Mesendoderm (in vitro differentiated cells): ENCODE measurements around the gene MAN2A2.

Experiments used
- DNase-seq: peaks from one replicate; pipeline ENCODE4 v3.0.0; 2013
- H2AK5ac ChIP-seq: 2 replicates; pipeline ENCODE4 v1.6.1; 2013; ENCODE audit warnings: low read length, inconsistent platforms
- H2BK120ac ChIP-seq: 2 replicates; pipeline ENCODE4 v1.6.1; 2013; ENCODE audit warnings: low read depth, mild to moderate bottlenecking, low read length, moderate library complexity, mixed read lengths
- H2BK15ac ChIP-seq: replicated peaks from 2 replicates; pipeline ENCODE4 v1.6.1; 2013; ENCODE audit warnings: low read depth, mild to moderate bottlenecking, moderate library complexity
- H2BK5ac ChIP-seq: 2 replicates; pipeline ENCODE4 v1.6.1; 2013; ENCODE audit warnings: low read length, inconsistent platforms
- H3K18ac ChIP-seq: 2 replicates; pipeline ENCODE4 v1.6.1; 2013; ENCODE audit warnings: mild to moderate bottlenecking, low read length, mixed read lengths
- H3K23ac ChIP-seq: one replicate; pipeline ENCODE4 v1.6.1; 2013; ENCODE audit warnings: low read length
- H3K27ac ChIP-seq: 2 replicates; pipeline ENCODE4 v1.5.1; 2013; ENCODE audit warnings: low read depth, mild to moderate bottlenecking, inconsistent platforms, low read length, moderate library complexity
- H3K27me3 ChIP-seq: 2 replicates; pipeline ENCODE4 v1.6.1; 2013; ENCODE audit warnings: low read length, control low read depth, mild to moderate bottlenecking, inconsistent platforms; ENCODE audit not compliant: insufficient read depth, poor library complexity
- H3K36me3 ChIP-seq: 2 replicates; pipeline ENCODE4 v1.6.1; 2013; ENCODE audit warnings: low read length, inconsistent platforms; ENCODE audit not compliant: control insufficient read depth, insufficient read depth
- H3K4ac ChIP-seq: one replicate; pipeline ENCODE4 v1.6.1; 2013; ENCODE audit warnings: low read depth, mild to moderate bottlenecking, low read length, moderate library complexity
- H3K4me1 ChIP-seq: 2 replicates; pipeline ENCODE4 v1.6.1; 2013; ENCODE audit warnings: low read depth, low read length, inconsistent platforms; ENCODE audit not compliant: control insufficient read depth
- H3K4me2 ChIP-seq: 2 replicates; pipeline ENCODE4 v1.6.1; 2013; ENCODE audit warnings: low read length
- H3K4me3 ChIP-seq: 2 replicates; pipeline ENCODE4 v1.5.1; 2013; ENCODE audit warnings: mild to moderate bottlenecking, low read length
- H3K56ac ChIP-seq: one replicate; pipeline ENCODE4 v1.6.1; 2013; ENCODE audit warnings: low read length
- H3K79me1 ChIP-seq: 2 replicates; pipeline ENCODE4 v1.6.1; 2013; ENCODE audit warnings: low read length, inconsistent platforms
- H3K79me2 ChIP-seq: 2 replicates; pipeline ENCODE4 v1.6.1; 2013; ENCODE audit warnings: mild to moderate bottlenecking, low read length; ENCODE audit not compliant: control insufficient read depth, insufficient read depth
- H3K9ac ChIP-seq: 2 replicates; pipeline ENCODE4 v1.6.1; 2013; ENCODE audit warnings: low read length, inconsistent platforms
- H4K5ac ChIP-seq: one replicate; pipeline ENCODE4 v1.6.1; 2013; ENCODE audit warnings: low read length
- H4K8ac ChIP-seq: one replicate; pipeline ENCODE4 v1.6.1; 2013; ENCODE audit warnings: low read depth, mild to moderate bottlenecking, control low read depth, low read length, moderate library complexity
- WGBS: extraction: QIAGEN DNeasy Blood & Tissue Kit; methylation state at CpG from one replicate; pipeline ENCODE4 v1.1.7; 2013; ENCODE audit warnings: low lambda C conversion rate, missing lambda C conversion rate; ENCODE audit not compliant: insufficient coverage; ENCODE audit errors: extremely low coverage; 5-methylcytosine and 5-hydroxymethylcytosine counted together

Gene MAN2A2

GRCh38 chr15:90860450-90860849, 42.7 kb upstream of the MAN2A2 start:
- H2BK15ac ChIP-seq, result no peak overlapping the region
- no peak overlapping the region for H3K27ac ChIP-seq
- no peak overlapping the region for H4K8ac ChIP-seq
- no peak overlapping the region for H3K4ac ChIP-seq
- peaks cover 3% of the 10 kb centered on the region for H3K4me1 ChIP-seq
- no peak for DNase-seq
- H4K5ac ChIP-seq, result no peak overlapping the region
- H3K18ac ChIP-seq, result peak overlapping the region; percentile 46
- no peak overlapping the region for H2BK5ac ChIP-seq
- no peaks in the 10 kb centered on the region for H3K79me1 ChIP-seq
- no peaks in the 10 kb centered on the region for H3K27me3 ChIP-seq
- no peak overlapping the region for H3K4me2 ChIP-seq
- no peaks in the 10 kb centered on the region for H3K36me3 ChIP-seq
- H3K23ac ChIP-seq, result no peak overlapping the region
- H3K56ac ChIP-seq, result peak overlapping the region; percentile 30
- no peak overlapping the region for H3K9ac ChIP-seq
- peak overlapping the region; percentile 93 for H2AK5ac ChIP-seq
- no peak overlapping the region for H2BK120ac ChIP-seq
- no peak overlapping the region for H3K4me3 ChIP-seq
- no CpG with 5 or more reads among the region's 7 CpGs for WGBS
- no peaks in the 10 kb centered on the region for H3K79me2 ChIP-seq

- H3K79me1 ChIP-seq, result no peaks in the 10 kb centered on the region
- H3K4me2 ChIP-seq, result no peak overlapping the region
- no peak overlapping the region for H3K9ac ChIP-seq
- H3K4me3 ChIP-seq, result no peak overlapping the region
- peak overlapping the region; percentile 49 for H3K56ac ChIP-seq
- H3K27ac ChIP-seq, result no peak overlapping the region
- peak overlapping the region; percentile 30 for H2BK5ac ChIP-seq
- no peak overlapping the region for H4K5ac ChIP-seq
- no peak overlapping the region for H3K4ac ChIP-seq
- no peak overlapping the region for H3K23ac ChIP-seq
- WGBS, result no CpG with 5 or more reads among the region's 14 CpGs
- H2BK15ac ChIP-seq, result no peak overlapping the region
- peaks cover 3% of the 10 kb centered on the region for H3K4me1 ChIP-seq
- no peaks in the 10 kb centered on the region for H3K36me3 ChIP-seq
- H2BK120ac ChIP-seq, result no peak overlapping the region
- peak overlapping the region; percentile 93 for H2AK5ac ChIP-seq
- no peak overlapping the region for H3K18ac ChIP-seq
- H3K79me2 ChIP-seq, result no peaks in the 10 kb centered on the region
- no peaks in the 10 kb centered on the region for H3K27me3 ChIP-seq
- H4K8ac ChIP-seq, result no peak overlapping the region
- no peak for DNase-seq
Measured at GRCh38 chr15:90860942-90861675, 42.0 kb upstream of the MAN2A2 start.

GRCh38 chr15:90862487-90862886, 40.6 kb upstream of the MAN2A2 start:
- Histone ChIP-seq H3K4me2 (no peak overlapping the region), H4K8ac (no peak overlapping the region), H4K5ac (no peak overlapping the region), H2BK120ac (no peak overlapping the region), H3K79me1 (no peaks in the 10 kb centered on the region), H3K23ac (no peak overlapping the region), H3K27ac (no peak overlapping the region), H3K4ac (no peak overlapping the region), H3K36me3 (no peaks in the 10 kb centered on the region), H3K18ac (no peak overlapping the region), H3K27me3 (no peaks in the 10 kb centered on the region), H3K9ac (no peak overlapping the region), H3K56ac (no peak overlapping the region), H3K4me1 (peaks cover 3% of the 10 kb centered on the region), H2AK5ac (no peak overlapping the region), H3K79me2 (no peaks in the 10 kb centered on the region), H2BK15ac (no peak overlapping the region), H3K4me3 (no peak overlapping the region), H2BK5ac (no peak overlapping the region)
- WGBS, result no CpG with 5 or more reads among the region's 6 CpGs
- no peak for DNase-seq

- Histone ChIP-seq H3K4ac (no peak overlapping the region), H3K18ac (no peak overlapping the region), H4K8ac (no peak overlapping the region), H2BK5ac (no peak overlapping the region), H3K4me2 (no peak overlapping the region), H3K4me3 (no peak overlapping the region), H3K56ac (no peak overlapping the region), H3K4me1 (peaks cover 5% of the 10 kb centered on the region), H4K5ac (no peak overlapping the region), H2BK120ac (no peak overlapping the region), H3K36me3 (no peaks in the 10 kb centered on the region), H2BK15ac (no peak overlapping the region), H3K79me2 (no peaks in the 10 kb centered on the region), H3K23ac (no peak overlapping the region), H3K9ac (no peak overlapping the region), H3K27ac (no peak overlapping the region), H3K27me3 (no peaks in the 10 kb centered on the region), H2AK5ac (no peak overlapping the region), H3K79me1 (no peaks in the 10 kb centered on the region)
- DNase-seq, result no peak
- no CpG with 5 or more reads among the region's 5 CpGs for WGBS
Measured at GRCh38 chr15:90862964-90863778, 39.9 kb upstream of the MAN2A2 start.

- no peaks in the 10 kb centered on the region for H3K27me3 ChIP-seq
- H3K4me3 ChIP-seq, result no peak overlapping the region
- no peaks in the 10 kb centered on the region for H3K79me1 ChIP-seq
- H4K8ac ChIP-seq, result no peak overlapping the region
- H3K4me2 ChIP-seq, result no peak overlapping the region
- H3K9ac ChIP-seq, result no peak overlapping the region
- H4K5ac ChIP-seq, result no peak overlapping the region
- H3K18ac ChIP-seq, result no peak overlapping the region
- H2BK120ac ChIP-seq, result no peak overlapping the region
- H3K4me1 ChIP-seq, result peaks cover 11% of the 10 kb centered on the region
- H3K36me3 ChIP-seq, result no peaks in the 10 kb centered on the region
- H3K23ac ChIP-seq, result no peak overlapping the region
- no peak overlapping the region for H2BK5ac ChIP-seq
- H2AK5ac ChIP-seq, result no peak overlapping the region
- H3K79me2 ChIP-seq, result no peaks in the 10 kb centered on the region
- DNase-seq, result no peak
- no peak overlapping the region for H3K4ac ChIP-seq
- WGBS, result no CpG with 5 or more reads among the region's 4 CpGs
- H3K27ac ChIP-seq, result no peak overlapping the region
- no peak overlapping the region for H2BK15ac ChIP-seq
- no peak overlapping the region for H3K56ac ChIP-seq
Measured at GRCh38 chr15:90863987-90864386, 39.1 kb upstream of the MAN2A2 start.
